HG02870 (cell line): ENCODE results near the gene SEC24B.
"Not testable (repeated sequence)": the region's sequence is repeated elsewhere in the genome, so short reads cannot be mapped to it uniquely, and the experiment has no call there.

Experiments used
- ATAC-seq: cut with Tn5 transposase; IDR thresholded peaks from one replicate; pipeline ENCODE4 v1.9.1; 2021; ENCODE audit warnings: mild to moderate bottlenecking, moderate library complexity; ENCODE audit not compliant: unreplicated experiment

The SEC24B gene

DNA sequence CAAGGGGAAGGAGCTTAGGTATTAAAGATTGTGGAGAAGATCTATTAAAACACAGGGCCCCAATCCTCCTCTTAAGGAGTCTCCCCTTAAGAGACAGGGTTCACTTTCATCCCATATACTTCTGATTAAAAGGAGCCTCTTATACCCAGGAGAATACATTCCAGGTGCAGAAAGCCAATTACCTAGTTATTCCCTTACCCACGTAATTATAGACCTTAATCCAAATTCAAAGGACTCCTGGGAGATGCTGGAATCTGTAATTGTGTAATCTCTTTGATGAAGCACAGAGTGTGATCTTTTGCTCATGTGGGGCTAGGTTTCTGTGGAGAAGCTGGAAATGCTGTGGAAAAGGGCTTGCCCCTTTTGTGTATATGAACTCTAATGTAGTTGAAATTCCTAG, 1.4 kb upstream of the SEC24B start:
- ATAC-seq, result no peak

GRCh38 chr4:109432696-109433095, 919 bp upstream of the SEC24B start:
- no peak for ATAC-seq

GRCh38 chr4:109434007-109434971, 674 bp downstream of the SEC24B start:
- ATAC-seq, result peak; percentile 34

GRCh38 chr4:109435635-109436034, 2.0 kb downstream of the SEC24B start:
- ATAC-seq, result no peak

DNA sequence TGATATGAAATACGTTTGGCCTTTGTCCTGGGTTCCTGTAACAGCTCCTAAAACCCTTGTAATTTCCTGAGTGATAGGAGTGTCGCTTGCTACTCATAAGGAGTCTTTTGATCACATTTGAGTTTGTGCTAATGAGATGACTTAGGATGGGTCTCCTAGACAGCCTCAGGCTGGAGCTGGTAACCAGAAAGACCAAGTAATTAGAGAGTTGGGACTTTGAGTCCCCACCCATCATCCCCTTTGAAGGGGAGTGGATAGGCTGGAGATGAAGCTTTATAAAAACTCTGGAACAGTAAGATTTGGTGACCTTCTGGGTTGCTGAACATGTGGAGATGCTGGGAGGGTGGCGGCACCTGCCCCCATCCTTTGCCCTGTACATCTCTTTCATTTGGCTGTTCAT, 2.9 kb downstream of the SEC24B start:
- ATAC-seq, result no peak

GRCh38 chr4:109440948-109441347, 7.3 kb downstream of the SEC24B start:
- no peak for ATAC-seq

GRCh38 chr4:109441862-109442458, 8.3 kb downstream of the SEC24B start:
- no peak for ATAC-seq

- peak; percentile 72 for ATAC-seq
These were observed 10.7 kb downstream of the SEC24B start for GRCh38 chr4:109444182-109444844.

GRCh38 chr4:109447278-109447677, 13.7 kb downstream of the SEC24B start:
- ATAC-seq, result no peak

- ATAC-seq, result no peak
These were observed 18.1 kb downstream of the SEC24B start for GRCh38 chr4:109451544-109452273.

DNA sequence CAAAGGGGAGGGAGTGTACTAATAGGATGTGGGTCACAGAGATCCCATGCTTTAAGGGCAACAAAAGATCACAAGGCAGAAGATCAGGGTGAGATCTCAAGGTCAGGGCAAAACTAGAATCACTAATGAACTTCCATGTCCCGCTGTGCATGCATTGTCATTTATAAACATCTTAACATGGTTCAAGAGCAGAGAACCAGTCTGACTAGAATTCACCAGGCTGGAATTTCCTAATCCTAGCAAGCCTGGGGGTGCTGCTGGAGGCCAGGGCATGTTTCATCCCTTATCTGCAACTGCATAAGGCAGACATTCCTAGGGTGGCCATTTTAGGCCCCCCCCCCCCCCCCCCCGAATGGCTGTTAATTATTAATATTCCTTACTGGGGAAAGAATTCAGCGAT, 19.5 kb downstream of the SEC24B start:
- not testable (repeated sequence) for ATAC-seq

DNA sequence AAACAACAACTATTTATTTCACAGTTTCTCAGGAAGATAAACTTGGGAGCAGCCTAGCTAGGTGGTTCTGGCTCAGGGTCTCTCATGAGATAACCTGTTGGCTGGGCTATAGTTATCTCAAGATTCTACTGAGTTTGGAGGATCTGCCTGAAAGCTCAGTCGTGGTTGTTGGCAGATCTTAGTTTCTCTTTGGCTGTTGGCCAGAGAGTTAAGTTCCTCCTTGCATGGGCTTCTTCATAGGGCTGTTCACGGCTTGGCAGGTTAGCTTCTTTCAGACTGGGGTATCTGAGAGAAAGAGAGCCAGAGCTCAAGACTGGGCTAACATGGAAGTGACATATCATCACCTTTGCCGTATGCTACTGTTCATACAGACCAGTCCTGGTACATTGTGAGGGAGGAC, 28.7 kb downstream of the SEC24B start:
- ATAC-seq, result no peak

GRCh38 chr4:109462802-109463201, 29.2 kb downstream of the SEC24B start:
- no peak for ATAC-seq

GRCh38 chr4:109465069-109465468, 31.5 kb downstream of the SEC24B start:
- ATAC-seq, result no peak

GRCh38 chr4:109469915-109470314, 36.3 kb downstream of the SEC24B start:
- ATAC-seq, result no peak

DNA sequence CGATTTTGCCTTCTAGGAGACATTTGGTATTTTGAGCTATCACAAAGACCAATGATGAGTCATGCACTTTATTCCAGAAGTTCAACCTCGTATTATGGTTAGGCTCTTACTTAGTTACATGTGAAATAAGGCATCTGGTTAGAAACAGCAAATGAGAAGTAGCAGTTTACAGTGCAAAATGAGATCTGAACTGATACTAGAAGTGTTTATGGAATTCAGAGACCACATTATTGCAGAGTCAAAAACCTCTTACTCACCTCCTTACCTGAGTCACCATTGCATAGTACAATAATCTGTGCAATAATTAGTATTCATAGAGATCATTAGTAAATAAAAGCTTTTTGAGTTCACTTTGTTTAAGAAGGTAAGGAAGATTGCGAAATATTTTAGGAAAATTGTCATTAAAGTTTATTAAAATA, 38.7 kb downstream of the SEC24B start:
- peak; percentile 66 for ATAC-seq

GRCh38 chr4:109473824-109474223, 40.2 kb downstream of the SEC24B start:
- ATAC-seq, result no peak

DNA sequence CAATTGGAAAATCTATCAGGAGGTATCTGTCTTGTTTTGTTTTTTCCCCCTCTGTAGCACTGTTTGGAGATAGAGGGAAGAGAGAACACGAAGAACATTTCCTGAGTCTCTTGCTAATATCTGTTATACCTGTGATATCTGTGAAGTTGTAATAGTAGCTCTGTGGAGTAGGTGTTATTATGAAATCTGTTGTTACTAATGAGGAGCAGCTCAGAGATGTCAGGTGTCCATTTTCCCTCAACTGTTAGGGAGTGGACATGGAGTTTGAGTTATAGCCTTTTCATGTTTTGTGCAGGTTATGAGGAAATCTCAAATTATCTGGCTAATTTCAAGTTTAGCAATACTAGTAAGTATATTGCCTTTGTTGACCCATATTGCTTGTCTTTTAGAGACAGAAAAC, 52.4 kb downstream of the SEC24B start:
- no peak for ATAC-seq

DNA sequence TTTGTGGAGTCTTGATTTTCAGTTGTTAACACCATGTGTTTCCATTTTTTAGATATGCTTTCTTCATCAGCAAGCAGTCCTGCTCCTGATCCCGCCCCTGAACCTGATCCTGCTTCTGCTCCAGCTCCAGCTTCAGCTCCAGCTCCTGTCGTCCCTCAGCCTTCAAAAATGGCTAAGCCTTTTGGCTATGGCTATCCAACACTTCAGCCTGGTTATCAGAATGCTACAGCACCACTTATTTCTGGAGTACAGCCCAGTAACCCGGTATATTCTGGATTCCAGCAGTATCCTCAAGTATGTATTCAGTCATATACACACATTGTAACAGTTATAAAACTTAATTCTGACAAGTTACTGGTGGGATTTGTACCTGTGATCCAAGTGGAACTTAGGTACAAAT, 60.9 kb downstream of the SEC24B start:
- ATAC-seq, result no peak

DNA sequence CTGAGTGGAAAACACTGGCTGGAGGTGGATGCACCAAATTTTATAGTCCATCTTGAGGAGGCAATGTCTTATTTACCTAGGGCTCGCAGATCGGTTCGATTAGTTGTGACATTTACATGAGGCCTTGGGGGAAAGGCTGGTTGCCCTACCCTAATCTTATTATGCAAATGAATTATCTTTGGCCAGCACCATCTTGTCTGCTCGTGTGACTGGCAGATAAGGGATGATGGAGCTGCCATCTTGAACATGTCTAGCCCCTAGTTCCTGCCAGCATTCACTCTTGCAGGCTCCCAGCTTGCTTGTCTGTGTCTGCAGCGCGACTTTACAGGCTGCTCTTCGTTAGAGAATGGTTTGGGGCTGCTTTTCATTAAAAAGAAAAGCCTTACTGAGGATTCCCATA, 61.9 kb downstream of the SEC24B start:
- ATAC-seq, result no peak

DNA sequence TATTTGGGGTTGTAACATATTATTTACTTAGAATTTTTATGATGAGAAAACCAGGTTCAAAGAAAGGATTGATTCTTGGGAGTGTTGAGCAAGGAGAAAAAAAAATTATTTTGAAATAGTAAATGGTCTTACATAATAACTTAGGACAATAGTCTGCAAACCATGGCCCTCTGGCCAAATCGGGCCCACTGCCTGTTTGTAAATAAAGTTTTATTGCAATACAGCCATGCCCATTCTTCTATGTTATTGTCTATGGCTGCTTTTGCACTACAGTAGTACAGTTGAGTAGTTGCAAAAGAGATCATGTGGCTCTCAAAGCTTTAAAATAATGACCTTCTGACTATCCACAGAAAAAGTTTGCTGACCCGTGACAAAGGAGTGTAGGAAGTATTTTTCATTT, 63.3 kb downstream of the SEC24B start:
- no peak for ATAC-seq
